Measurements from ENCODE around the gene ARHGAP12. TPM values are rescaled to one million over a fixed set of nuclear protein-coding genes. Genes with fewer than 3 reads are reported as not detected.

ARHGAP12 gene
- total RNA-seq, 2 experiments from 2014 or later: 40.3 to 41.1 TPM

DNA sequence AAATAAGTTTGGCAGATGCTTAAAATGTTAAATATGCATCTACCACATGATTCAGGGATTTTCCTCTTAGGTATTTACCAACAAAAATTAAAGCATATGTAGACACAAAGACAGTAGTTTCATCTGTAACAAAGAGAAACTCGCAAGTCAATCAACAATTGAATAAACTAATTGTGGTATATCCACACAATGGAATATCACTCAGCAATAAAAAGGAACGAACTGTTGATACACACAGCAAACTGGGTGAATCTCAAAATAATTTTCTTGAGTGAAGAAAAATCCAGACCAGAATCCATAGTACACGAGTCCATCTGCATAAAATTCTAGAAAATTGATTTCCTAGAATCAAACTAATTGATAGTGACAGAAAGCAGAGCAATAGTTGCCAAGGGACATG lies 5.2 kb downstream of the ARHGAP12 start:
- ChIA-PET POLR2A (no interaction called here), CTCF (no interaction called here)
- Mint-ChIP-seq H3K27me3 (no peaks in the 10 kb centered on the region), H3K9me3 (no peaks in the 10 kb centered on the region), H3K27ac (peak overlapping the region; percentile 82), H3K36me3 (ENCODE audit: low read depth) (peaks cover 10% of the 10 kb centered on the region), H3K4me3 (no peak overlapping the region), H3K4me1 (ENCODE audit: low read depth) (peaks cover 84% of the 10 kb centered on the region)
- DNase-seq (no peak), ATAC-seq (ENCODE audit: poor library complexity) (no peak)
- peaks cover 28% of the 10 kb centered on the region for H3K4me1 ChIP-seq (ENCODE audit: insufficient read depth, low read length)
- H3K4me3 ChIP-seq (ENCODE audit: low read length): no peak overlapping the region
- no peaks in the 10 kb centered on the region for H3K9me3 ChIP-seq (ENCODE audit: control insufficient read depth in 1 of 2, insufficient read depth in 1 of 2, low read length in 2 of 2)
- H3K27me3 ChIP-seq (ENCODE audit: control insufficient read depth in 1 of 2, insufficient read depth in 2 of 2, low read length in 2 of 2): no peaks in the 10 kb centered on the region
- H3K27ac ChIP-seq (ENCODE audit: low read depth in 1 of 2, low read length in 2 of 2): no peak overlapping the region
- TF ChIP-seq CTCF (IDR thresholded peaks at IDR 0.05): no peak
- H3K36me3 ChIP-seq (ENCODE audit: insufficient read depth, low read length): no peaks in the 10 kb centered on the region
- intact Hi-C loops (cut with DNase I, micrococcal nuclease): loop anchor here (5.0 to 10.0 kb wide), 5 partner anchors 421 to 1211 kb away; partner anchors contain the start of genes CCDC7 (in 1 of the 2), EPC1 (in 1 of the 2) and ZNF438 (in 1 of the 2)

DNA sequence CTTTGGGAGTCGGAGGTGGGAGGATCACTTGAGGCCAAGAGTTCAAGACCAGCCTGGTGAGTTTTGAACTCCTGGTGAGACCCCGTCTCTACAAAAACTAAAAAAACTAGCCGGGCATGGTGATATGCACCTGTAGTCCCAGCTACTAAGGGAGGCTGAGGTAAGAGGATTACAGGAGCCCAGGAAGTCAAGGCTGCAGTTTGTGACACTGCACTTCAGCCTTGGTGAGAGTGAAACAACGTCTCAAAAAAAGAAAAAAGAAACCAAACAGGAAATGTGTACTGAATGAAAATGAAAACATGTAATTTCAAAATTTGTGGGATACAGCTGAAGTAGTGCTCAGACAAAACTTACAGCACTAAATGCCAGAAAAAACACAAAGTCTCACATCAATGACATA lies 7.6 kb downstream of the ARHGAP12 start:
- Mint-ChIP-seq H3K4me3 (peak overlapping the region; percentile 70), H3K27me3 (no peaks in the 10 kb centered on the region), H3K36me3 (ENCODE audit: low read depth) (peaks cover 3% of the 10 kb centered on the region), H3K9me3 (no peaks in the 10 kb centered on the region), H3K27ac (peak overlapping the region; percentile 82), H3K4me1 (ENCODE audit: low read depth) (peaks cover 84% of the 10 kb centered on the region)
- ChIA-PET CTCF (no interaction called here), POLR2A (interaction anchor here (1.0 to 2.0 kb wide), 2 partner anchors 9 to 13 kb away, joined by 3 to 15 read pairs; no protein-coding TSS in a partner anchor)
- intact Hi-C loops (cut with DNase I, micrococcal nuclease): loop anchor here (5.0 to 10.0 kb wide), 5 partner anchors 424 to 1214 kb away; partner anchors contain the start of genes CCDC7 (in 1 of the 2), EPC1 (in 1 of the 2) and ZNF438 (in 1 of the 2)
- Histone ChIP-seq H3K27me3 (ENCODE audit: control insufficient read depth in 1 of 2, insufficient read depth in 2 of 2, low read length in 2 of 2) (no peaks in the 10 kb centered on the region), H3K27ac (ENCODE audit: low read depth in 1 of 2, low read length in 2 of 2) (no peak overlapping the region), H3K4me3 (ENCODE audit: low read length) (no peak overlapping the region), H3K36me3 (ENCODE audit: insufficient read depth, low read length) (no peaks in the 10 kb centered on the region), H3K4me1 (ENCODE audit: insufficient read depth, low read length) (peaks cover 18% of the 10 kb centered on the region), H3K9me3 (ENCODE audit: control insufficient read depth in 1 of 2, insufficient read depth in 1 of 2, low read length in 2 of 2) (no peaks in the 10 kb centered on the region)
- ATAC-seq (ENCODE audit: poor library complexity): no peak
- TF ChIP-seq CTCF (IDR thresholded peaks at IDR 0.05): no peak
- DNase-seq: peak in 1 of 14 experiments; percentile 14

- DNase-seq (no peak), ATAC-seq (ENCODE audit: poor library complexity) (no peak)
- TF ChIP-seq CTCF (IDR thresholded peaks at IDR 0.05): no peak
- Mint-ChIP-seq H3K4me1 (ENCODE audit: low read depth) (peaks cover 83% of the 10 kb centered on the region), H3K4me3 (no peak overlapping the region), H3K27ac (peak overlapping the region; percentile 82), H3K36me3 (ENCODE audit: low read depth) (peaks cover 4% of the 10 kb centered on the region), H3K9me3 (no peaks in the 10 kb centered on the region), H3K27me3 (no peaks in the 10 kb centered on the region)
- no peak overlapping the region for H3K27ac ChIP-seq (ENCODE audit: low read depth in 1 of 2, low read length in 2 of 2)
- intact Hi-C loops (cut with DNase I, micrococcal nuclease): loop anchor here (5.0 to 10.0 kb wide), 5 partner anchors 424 to 1214 kb away; partner anchors contain the start of genes CCDC7 (in 1 of the 2), EPC1 (in 1 of the 2) and ZNF438 (in 1 of the 2)
- ChIA-PET CTCF (no interaction called here), POLR2A (interaction anchor here (2.0 kb wide), 1 partner anchor 10 kb away, joined by 15 read pairs; no protein-coding TSS in a partner anchor)
- H3K4me3 ChIP-seq (ENCODE audit: low read length): no peak overlapping the region
- H3K36me3 ChIP-seq (ENCODE audit: insufficient read depth, low read length): no peaks in the 10 kb centered on the region
- no peaks in the 10 kb centered on the region for H3K27me3 ChIP-seq (ENCODE audit: control insufficient read depth in 1 of 2, insufficient read depth in 2 of 2, low read length in 2 of 2)
- peaks cover 18% of the 10 kb centered on the region for H3K4me1 ChIP-seq (ENCODE audit: insufficient read depth, low read length)
- no peaks in the 10 kb centered on the region for H3K9me3 ChIP-seq (ENCODE audit: control insufficient read depth in 1 of 2, insufficient read depth in 1 of 2, low read length in 2 of 2)
Observed at GRCh38 chr10:31920538-31920937, 8.1 kb downstream of the ARHGAP12 start.
